IPS-18c (cell line): ENCODE results near the gene MED15.
"Not testable (repeated sequence)": the region's sequence is repeated elsewhere in the genome, so short reads cannot be mapped to it uniquely, and the experiment has no call there.

Experiments
- H3K4me3 ChIP-seq: 2 replicates; pipeline ENCODE4 v1.7.0; 2013; ENCODE audit warnings: low read depth, mild to moderate bottlenecking, low read length, moderate library complexity; ENCODE audit not compliant: insufficient read depth
- H3K9me3 ChIP-seq: one replicate; pipeline ENCODE4 v1.6.1; 2013; ENCODE audit warnings: mild to moderate bottlenecking, low read length, moderate library complexity; ENCODE audit not compliant: control insufficient read depth, insufficient read depth

Gene MED15

DNA sequence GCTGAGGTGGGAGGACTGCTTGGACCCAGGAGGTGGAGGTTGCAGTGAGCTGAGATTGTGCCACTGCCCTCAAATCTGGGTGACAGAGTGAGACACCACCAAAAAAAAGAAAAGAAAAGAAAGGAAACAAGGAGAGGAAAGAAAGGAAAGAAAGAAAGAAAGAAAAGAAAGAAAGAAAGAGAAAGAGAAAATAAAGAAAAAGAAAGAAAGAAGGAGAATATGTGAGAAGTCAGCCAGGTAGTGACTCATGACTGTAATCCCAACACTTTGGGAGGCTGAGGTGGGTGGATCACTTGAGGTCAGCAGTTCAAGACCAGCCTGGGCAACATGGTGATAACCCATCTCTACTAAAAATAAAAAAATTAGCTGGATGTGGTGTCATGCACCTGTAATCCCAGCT is 86.6 kb downstream of the MED15 start:
- H3K4me3 ChIP-seq, H3K9me3 ChIP-seq: not testable (repeated sequence)

DNA sequence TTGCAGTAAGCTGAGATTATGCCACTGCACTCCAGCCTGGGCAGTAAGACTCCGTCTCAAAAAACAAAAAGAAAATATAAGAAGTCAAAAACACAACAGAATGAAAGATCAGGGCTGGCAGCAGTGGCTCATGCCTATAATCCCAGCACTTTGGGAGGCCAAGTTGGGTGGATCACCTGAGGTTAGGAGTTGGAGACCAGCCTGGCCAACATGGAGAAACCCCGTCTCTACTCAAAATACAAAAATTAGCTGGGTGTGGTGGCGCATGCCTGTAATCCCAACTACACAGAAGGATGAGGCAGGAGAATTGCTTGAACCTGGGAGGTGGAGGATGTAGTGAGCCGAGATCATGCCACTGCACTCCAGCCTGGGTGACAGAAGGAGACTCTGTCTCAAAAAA is 87.1 kb downstream of the MED15 start:
- H3K4me3 ChIP-seq, H3K9me3 ChIP-seq: not testable (repeated sequence)

DNA sequence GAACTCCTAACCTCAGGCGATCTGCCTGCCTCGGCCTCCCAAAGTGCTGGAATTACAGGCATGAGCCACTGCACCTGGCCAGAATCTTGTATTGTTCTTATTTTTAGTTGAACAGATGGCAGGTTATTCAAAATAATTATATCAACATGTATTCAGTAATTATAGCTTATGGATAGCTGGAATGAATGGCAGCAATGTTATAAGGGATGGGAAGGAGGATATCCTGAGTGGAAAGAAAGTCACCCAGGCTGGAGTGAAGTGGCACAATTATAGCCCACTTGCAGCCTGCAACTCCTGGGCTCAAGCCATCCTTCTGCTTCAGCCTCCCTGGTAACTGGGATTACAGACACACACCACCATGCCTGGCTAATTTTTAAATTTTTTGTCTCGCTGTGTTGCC is 88.1 kb downstream of the MED15 start:
- Histone ChIP-seq H3K4me3 (no peak overlapping the region), H3K9me3 (no peaks in the 10 kb centered on the region)

DNA sequence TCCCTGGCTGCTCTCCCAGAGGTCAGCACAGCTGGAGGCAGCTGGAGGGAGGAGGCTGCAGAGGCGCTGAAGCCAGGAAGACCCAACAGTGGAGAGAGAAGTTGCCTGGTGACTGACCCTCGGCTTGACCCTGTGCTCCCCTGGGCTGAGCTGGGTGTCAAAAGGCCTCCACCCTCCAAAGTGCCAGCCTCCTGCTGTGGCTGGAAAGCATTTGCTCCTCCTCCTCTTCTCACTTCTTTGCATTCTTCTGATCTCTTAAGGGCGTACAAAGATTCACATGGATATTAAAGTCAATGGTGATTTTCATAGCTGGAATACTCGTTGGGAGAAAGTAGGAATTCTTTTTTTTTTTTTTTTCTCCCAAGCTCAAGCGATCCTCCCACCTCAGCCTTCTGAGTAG is 91.7 kb downstream of the MED15 start:
- Histone ChIP-seq H3K4me3 (no peak overlapping the region), H3K9me3 (no peaks in the 10 kb centered on the region)

DNA sequence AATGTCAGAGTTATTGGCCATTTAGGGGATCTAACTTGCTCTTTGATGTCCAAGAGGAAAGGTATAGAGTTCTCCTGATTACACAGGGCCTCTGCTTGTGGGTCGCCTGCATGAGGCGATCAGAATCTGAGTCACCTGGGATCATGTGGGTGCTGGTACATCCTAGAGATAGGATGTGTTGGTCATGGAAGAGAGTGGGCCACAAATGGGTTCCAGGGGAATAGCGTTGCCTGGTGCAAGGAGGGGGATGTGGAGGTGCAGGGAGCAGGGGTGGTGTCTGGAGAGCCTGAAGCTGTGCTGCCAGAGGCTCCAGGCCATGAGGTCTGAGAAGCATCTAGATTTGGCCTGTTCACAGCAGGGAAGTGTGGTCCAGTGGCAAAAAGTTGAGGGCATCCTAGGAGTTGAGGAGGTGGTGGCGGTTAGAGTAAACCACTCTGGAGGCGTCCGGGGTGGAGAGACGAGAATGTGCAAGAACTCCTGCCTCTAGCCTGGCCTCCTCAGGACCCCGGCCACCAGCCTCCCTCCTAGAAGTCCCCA is 92.8 kb downstream of the MED15 start:
- H3K4me3 ChIP-seq, result no peak overlapping the region

DNA sequence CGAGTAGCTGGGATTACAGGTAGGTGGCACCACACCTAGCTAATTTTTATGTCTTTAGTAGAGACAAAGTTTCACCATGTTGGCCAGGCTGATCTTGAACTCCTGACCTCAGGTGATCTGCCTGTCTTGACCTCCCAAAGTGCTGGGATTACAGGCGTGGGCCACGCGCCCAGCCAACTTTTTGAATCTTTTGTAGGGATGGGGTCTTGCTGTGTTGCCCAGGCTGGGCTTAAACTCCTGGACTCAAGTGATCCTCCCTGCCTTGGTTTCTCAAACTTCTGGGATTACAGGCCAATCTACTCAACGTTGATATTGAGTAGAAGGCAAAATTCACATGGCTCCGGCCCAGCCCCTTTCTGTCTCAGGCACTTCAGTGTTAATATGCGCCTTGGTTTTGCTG is 93.9 kb downstream of the MED15 start:
- H3K9me3 ChIP-seq, result no peaks in the 10 kb centered on the region
- no peak overlapping the region for H3K4me3 ChIP-seq

More for the DNA sequence above, 92.8 kb downstream of the MED15 start:
- H3K9me3 ChIP-seq, result no peaks in the 10 kb centered on the region

DNA sequence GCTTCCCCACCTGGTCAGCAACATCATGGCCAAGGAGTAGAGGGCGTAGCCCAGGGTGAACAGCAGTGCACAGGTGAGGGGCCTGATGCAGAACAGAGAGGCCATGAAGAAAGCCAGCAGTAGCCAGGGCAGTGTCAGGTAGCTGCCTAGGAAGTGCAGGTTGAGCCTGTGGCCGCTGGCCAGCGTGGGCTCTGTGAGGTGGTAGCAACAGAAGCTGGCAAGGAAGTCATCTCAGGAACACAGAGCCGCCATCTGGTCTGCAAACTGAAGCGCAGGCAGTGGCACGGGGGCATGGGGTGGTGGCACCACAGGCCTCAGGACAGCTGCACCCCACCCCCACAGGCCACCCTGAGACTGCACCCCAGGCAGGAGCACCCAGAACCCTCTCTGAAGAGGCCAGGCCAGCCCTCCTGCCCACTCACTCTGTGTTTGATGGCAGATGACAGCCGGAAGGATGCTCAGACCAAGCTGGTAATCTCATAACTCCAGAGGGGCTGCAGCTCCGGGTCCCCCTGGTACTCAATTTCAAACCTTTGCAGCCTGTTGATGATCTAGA is 95.3 kb downstream of the MED15 start:
- no peak overlapping the region for H3K4me3 ChIP-seq
- H3K9me3 ChIP-seq, result no peaks in the 10 kb centered on the region

DNA sequence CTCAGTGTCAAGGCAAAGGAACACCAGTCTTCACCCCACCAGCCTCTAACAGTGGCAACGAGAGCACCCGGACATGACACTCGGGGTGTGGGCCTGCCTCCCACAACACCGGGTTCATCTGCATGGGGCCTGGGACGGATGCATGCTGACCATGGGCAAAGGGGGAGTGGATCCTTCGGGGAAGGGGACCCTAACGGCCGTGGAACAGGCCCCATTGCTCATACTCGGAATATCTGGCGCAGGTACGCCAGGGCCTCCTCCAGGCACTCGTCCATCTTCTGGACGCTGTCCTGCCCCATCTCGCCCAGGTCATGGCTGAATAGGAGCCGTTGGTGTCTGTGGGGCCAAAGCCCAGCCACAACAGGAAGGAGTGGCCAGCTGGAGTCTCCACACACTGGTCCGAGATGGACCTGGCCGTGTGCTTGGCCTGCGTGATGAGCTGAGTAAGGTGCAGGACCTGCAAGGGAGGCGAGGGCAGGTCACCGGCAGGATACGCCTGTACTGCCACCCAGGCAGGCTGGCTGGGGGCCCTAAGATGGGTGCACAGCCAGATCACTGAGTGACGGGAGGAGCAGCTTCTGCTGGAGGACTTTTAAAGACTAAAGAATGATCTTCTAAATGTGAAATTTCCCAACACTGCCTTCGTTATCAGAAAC is 96.8 kb downstream of the MED15 start:
- Histone ChIP-seq H3K9me3 (no peaks in the 10 kb centered on the region), H3K4me3 (no peak overlapping the region)

DNA sequence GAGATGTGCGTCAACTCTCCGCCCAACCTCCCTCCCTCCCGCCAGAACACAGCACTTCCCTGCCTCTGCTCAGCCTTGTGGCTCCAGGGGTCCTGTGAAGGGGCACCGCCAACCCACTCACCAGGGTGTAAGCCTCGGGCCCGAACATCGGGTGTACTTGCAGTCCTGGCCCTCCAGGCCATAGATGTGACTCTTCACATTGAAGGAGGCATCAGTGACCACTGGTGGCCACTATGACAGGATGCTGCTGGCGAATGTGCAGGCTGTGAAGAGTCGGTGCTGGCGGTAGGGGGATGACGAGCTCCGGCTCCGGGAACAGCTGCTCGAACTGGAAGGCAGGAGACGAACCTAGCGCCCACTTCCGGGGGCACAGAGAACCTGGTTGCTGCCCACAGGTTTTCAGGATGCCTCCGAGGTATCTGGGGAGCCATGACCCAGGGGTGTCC is 97.4 kb downstream of the MED15 start:
- no peak overlapping the region for H3K4me3 ChIP-seq
- no peaks in the 10 kb centered on the region for H3K9me3 ChIP-seq

DNA sequence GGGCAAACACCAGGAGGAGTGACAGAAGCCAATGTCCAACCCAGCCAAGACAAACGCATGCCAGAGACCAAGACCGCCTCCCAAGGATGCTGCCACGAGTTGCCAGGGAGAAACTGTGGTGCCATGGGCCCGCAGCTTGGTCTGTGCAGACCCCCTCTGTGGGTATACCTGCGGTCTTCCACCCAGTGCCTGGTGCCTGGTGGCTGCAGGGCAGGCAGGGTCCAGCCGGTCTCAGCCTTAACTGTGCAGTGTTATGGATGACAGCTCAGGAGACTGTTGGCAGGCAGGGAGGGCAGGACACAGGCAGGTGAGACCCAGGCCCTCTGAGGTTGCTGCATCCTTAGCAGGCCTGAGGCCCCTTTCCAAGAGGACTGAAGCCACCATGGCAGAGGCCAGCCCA is 97.9 kb downstream of the MED15 start:
- no peak overlapping the region; the same call in 1 of the 2 replicates for H3K4me3 ChIP-seq
- H3K9me3 ChIP-seq, result no peaks in the 10 kb centered on the region

DNA sequence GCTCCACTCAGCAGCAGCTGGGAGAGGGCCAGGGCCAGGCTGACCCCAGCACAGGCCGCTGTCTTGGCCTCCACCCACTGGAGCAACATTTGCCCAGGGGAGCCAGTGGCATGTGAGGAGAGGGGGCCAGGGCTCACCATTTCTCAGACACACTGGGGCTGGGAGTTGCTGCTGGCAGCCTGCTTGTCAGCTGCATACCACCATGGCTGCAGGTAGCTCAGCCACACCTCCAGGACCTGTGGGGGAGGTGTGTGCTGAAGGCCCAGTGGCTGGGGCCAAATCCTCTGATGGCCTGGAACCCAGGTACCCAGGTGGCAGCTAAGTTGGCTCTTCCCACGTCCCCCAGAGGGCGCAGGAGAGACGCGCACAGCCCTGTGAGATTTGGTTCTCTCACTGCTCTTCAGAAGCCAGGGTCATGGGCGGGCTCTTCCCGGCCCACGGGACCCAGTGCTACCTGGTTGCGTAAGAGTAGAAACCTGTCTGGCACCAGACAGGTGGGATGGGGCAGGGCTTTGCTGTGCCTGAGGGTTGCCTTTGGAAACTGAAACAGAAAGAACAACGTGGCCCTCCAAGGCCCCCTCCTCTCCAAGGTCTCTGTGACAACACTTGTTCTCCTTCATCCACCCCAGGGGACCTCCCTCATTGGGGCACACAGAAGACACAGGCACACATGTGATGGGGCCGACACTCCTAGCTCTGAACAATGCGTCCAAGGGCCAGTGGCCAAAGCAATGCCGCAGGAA is 98.8 kb downstream of the MED15 start:
- H3K9me3 ChIP-seq, result no peaks in the 10 kb centered on the region
- H3K4me3 ChIP-seq, result 0 out of 2 replicates have a peak overlapping the region, but pooled peaks have one; percentile 9

DNA sequence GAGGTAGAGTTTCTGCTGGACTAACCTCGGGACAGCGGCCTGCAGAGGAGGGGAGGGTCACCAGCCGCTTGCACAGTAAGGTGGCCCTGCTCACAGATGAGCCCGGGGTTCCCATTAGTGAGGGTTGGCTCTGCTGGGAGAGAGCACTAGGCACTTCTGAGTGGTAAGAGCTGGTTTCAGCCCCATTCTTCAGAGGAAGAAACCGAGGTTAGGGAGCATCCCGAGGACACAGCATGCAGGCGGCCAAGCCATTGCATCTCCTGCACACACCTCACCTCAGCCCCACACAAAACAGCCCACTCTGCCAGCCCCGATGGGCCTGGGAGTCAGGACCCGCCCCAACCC is 99.3 kb downstream of the MED15 start:
- no peaks in the 10 kb centered on the region for H3K9me3 ChIP-seq
- H3K4me3 ChIP-seq, result no peak overlapping the region

DNA sequence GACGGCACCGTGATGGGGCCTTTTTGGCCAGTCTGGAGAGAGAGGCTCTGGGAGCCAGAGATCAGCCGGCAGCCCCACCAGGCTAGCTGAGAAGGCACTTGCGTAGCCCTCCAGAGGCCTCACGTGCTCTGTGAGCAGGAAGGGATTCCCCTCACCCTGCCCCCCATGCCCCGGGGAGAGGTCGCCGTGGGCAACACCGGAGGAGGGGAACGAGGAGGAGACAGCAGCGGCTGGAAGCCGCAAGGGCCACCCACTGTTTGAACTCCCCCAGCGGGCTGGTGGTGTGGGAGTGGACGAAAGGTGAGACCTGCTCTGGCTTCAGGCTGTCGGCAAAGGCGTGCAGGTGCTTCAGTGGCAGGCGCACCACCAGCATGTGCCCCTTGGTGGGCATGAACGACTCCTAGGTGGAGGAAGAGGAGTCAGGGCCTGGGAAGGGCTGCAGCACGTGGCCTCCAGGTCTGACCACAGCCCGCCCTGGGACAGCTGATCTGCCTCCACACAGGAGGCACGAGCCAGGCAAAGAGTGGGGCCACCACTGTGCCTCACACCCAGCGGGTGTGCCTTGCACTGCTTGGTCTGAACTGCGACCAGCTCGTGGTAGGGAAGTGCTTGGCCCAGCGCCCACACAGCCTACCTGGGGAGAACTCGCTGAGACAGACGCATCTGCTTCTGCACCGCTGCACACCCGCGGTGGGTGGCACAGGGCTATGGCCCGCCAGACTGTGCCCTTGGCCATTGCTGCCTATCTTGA is 99.9 kb downstream of the MED15 start:
- H3K4me3 ChIP-seq, result no peak overlapping the region
- no peaks in the 10 kb centered on the region for H3K9me3 ChIP-seq

DNA sequence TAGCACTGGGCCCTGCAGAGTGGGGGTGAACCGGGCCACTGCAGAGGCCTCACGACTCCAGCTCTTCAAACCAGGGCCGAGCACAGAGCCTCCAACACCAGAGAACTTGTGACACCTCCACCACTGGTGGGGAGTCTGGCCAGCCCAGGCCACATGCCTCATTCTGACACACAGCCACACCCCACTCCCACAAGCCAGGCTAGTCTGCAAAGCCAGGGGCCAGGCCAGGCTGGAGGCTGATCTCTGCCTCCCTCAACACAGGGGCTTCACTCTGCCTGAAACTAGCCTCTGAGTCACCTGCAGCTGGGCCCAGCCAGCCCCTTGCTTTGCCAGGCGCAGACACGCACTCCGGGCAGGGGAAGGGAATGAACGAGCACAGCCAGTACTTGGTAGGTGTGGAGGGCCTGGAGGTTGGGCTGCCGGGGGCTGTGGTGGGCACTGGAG is 102.9 kb downstream of the MED15 start:
- Histone ChIP-seq H3K9me3 (no peaks in the 10 kb centered on the region), H3K4me3 (no peak overlapping the region)

DNA sequence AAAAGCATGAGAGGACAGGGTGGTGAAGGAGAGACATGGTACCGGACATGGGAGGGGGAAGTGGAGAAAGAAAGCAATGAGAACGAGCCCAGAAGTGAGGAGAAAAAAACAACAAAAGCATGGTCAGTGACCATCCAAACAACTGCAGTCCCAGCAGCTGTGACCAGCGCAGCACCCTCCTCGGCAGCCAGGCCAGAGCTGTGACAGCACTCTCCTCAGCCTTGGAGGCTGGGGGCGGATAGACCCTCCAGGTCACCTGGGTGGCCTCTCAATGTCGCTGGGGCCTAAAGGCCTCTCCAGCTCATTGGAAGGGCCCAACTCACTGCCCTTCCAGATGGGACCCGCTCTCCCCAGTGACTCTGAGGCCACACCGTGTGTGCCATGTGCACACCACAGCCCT is 103.3 kb downstream of the MED15 start:
- H3K9me3 ChIP-seq, result no peaks in the 10 kb centered on the region
- no peak overlapping the region for H3K4me3 ChIP-seq

DNA sequence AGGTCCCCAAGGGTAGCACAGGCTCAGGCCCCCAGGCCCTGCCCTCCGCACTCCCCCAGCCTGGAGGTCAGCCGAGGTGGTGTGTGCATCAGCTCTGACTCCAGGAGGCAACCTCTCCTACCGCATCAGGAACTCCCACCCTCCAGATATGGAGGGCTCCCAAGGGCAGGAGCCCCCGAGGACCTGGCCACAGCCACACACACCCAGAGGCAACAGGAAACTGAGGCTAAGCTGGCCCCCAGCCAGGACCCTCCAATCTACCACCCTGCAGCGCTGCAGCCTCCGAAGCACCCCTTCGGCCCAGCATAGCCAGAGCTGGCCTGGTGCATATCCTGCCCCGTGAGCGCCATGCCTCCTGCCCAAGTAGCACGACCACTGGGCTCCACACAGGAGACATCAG is 104.0 kb downstream of the MED15 start:
- Histone ChIP-seq H3K4me3 (no peak overlapping the region), H3K9me3 (no peaks in the 10 kb centered on the region)

DNA sequence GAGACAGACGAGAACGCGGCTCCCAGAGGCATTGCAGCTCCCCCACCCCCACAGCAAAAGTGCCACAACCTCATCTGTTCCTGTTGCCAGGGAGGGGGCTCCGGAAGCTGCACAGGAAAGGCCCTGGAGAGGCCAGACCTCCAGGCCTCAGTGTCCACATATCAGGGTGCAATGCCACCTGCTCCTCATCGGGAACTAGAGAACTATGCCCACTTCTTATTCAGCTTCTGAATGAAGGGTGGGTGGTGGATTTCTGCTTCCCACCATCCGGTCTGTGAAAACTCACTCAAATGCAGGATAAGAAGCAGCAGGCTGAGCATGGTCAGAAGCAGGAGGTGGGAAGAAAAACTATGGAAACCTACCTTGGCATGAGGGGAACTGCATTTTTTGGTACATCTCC is 105.9 kb downstream of the MED15 start:
- H3K9me3 ChIP-seq, result no peaks in the 10 kb centered on the region
- H3K4me3 ChIP-seq, result no peak overlapping the region

DNA sequence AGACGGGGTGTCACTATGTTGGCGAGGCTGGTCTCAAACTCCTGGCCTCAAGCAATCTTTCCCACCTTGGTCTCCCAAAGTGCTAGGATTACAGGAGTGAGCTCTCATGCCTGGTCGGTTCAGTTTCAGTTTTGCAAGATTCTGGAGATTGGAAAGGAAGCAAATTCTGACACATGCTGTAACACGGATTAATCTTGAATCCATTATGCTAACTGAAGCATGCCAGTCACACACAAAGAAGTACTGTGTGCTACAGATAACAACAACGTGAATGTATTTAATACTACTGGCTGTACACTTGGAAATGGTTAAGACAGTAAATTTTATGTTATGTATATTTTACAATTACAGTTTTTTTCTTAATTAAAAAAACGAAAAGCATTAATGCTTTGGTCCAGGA is 107.6 kb downstream of the MED15 start:
- Histone ChIP-seq H3K9me3 (no peaks in the 10 kb centered on the region), H3K4me3 (no peak overlapping the region)
